Stimulated activated CD4-positive, alpha-beta T cell treated with anti-CD3 and anti-CD28 coated beads, TNF-alpha, amount 100 ng/mL, for 24 hours (primary cell): Measurements from ENCODE around the gene SLC43A2.
A peak's percentile ranks its signal among the peaks of the same experiment; 100 is the strongest.

Experiments
- DNase-seq, 3 experiments: peaks; one replicate each; pipeline ENCODE4 v3.0.0-alpha.2; 2020; ENCODE audit warnings: low read depth in 3 of 3

SLC43A2 gene

DNA sequence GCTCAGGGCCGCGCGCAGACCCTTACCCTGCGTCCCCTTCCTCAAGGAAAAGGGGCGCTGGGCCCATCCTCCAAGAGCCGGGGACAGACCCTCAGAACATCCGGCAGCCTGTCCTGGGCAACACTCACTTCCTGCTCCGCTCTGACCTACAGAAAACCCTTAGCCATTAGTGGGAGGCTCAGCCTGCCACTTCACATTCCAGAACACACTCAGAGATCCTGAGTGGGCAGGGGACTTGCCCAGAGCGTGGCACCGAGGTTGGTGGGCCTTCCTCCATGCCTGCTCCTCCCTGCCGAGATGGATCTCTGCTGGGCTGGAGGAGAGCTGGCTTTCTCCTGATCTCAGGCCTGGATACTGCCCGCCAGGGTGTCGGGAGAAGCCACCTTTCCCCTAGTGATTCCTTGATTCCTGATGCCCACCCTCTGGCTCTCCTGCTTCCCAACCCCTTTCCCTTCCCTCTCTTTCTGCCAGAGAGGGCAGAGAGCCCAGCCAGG is 15.4 kb upstream of the SLC43A2 start:
- no peak for DNase-seq

- no peak for DNase-seq
Observed at GRCh38 chr17:1643293-1643998, 14.8 kb upstream of the SLC43A2 start.

GRCh38 chr17:1641065-1641403 is 12.4 kb upstream of the SLC43A2 start:
- DNase-seq: no peak

GRCh38 chr17:1640329-1641064 is 11.9 kb upstream of the SLC43A2 start:
- DNase-seq: no peak

DNA sequence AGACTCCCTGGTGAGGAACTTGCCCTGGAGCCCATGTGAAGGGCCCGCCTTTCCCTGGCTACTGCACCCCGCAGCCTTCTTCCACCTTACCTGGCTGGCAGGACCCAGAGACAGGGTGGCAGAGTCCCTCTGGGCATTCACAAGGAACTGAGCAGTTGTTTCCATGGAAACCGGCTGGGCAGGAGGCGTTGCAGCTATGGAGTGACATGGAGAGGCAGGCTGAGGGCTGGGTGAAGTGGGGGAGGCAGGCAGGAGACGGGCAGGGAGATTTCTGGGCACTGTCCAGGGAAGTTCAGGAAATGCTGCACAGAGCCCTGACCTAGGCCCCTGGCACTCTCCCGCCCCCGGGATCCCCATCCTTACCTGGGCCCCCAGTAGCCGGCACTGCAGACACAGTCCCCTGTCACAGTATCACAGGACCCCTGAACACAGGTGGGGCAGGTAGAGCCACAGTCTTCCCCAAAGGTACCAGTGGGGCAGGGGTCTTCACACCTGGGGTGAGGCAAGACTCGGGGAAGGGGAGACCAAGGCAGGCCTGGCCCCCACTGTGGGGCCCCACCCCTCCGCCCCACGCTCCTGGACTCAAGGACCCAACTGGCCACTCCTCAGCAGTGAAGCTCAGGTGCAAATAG is 11.0 kb upstream of the SLC43A2 start:
- DNase-seq: no peak

DNA sequence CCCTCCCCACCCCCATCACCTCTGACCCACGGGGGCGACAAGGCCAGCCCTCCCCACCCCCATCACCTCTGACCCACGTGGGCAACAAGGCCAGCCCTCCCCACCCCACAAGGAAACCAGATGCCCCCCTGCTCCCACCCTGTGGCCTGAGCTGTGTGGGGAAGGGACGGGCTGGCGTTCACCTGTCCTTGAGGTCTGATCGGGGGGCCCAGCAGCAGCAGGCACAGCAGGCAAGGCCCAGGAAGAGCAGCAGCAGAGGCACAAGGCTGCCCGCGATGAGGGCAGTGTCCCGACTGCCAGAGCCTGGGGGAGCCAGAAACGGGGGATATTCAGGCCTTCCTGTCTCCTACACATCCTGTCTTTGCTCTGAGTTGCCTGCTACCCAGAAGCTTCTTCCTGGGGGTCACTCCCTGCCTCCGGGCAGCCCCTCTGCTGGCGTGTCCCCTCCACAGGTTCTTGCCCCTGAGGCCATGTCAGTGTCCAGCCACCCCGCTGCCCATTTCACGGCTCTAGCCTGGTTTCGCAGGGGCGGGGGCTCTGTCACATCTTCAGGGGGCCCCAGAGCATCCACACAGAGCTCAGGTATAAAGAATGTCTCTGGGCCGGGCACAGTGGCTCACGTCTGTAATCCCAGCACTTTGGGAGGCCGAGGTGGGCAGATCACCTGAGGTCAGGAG is 10.1 kb upstream of the SLC43A2 start:
- DNase-seq: no peak

DNA sequence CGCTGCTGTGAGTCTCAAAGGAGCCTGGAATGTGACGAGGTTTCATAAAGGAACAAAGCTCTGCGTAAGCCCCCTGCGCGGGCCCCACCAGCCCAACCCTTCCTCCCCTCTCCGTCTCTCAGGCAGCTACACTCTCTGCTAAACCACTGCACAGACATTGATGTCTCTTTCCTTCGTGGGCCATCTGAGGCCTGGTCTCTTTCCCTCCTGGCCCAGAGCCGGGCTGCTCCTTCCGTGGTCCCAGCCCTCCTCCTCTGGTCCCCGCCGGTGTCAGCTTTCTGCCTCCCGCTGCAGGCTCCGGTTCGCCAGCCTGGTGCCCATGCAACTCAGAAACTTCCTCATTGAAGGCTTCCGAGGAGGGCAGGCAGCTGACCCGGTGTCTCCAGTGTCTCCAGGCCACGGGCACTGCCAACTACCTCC is 9.5 kb upstream of the SLC43A2 start:
- no peak for DNase-seq

DNA sequence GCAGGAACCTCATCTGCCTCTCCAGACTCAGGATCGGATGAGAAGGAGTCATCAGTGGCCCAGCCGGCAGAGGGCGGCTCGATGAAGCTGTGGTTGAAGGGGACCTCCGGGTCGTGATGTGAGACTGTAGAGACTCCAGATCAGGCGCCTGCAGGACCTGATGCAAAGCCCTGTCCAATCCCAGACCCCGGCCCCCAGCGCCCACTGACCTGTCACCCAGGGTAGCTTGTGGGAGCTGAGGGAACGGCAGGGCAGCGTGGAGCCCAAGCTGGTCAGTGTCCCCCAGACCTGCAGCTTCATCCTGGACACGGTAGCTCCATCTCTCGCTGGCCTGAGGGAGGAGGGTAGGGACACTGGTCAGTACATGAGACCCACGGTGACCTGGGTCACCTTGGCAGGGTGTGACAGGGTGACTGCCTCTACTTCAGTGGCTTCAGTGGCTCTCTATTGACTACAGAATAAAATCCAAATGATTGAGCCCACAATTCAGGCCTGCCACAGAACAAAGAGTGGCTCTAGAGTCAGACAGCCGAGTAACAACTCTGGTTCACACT is 8.2 kb upstream of the SLC43A2 start:
- DNase-seq: no peak

DNA sequence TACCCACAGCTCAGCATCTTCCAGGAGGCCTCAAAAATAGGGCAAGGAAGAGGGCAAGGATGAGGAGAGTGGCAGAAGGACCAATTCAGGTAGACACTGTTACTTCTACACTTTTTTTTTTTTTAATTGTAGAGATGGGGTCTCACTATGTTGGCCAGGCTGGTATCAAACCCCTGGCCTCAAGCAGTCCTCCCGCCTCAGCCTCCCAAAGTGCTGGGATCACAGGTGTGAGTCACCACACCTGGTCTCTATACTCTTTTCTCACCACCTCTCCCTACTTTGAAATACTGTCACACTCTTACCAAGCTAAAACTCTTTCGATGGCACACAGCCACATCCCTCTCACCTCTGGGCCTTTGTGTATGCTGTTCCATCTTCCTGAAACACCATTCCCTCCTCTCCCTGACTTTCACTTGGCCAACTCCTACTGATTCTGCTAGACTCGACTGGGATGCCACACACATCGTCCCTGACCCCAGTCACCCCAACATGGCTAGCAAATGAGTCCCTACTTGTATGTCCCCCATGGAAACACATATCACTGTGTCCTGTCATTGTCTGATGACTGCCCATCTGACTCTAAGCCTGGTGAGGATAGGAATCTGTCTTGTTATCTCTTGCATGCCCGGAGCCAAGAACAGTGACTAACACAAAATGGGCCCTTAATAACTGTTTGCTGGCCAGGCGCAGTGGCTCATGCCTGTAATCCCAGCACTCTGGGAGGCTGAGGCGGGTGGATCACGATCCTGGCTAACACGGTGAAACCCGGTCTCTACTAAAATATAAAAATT is 7.2 kb upstream of the SLC43A2 start:
- DNase-seq: no peak

DNA sequence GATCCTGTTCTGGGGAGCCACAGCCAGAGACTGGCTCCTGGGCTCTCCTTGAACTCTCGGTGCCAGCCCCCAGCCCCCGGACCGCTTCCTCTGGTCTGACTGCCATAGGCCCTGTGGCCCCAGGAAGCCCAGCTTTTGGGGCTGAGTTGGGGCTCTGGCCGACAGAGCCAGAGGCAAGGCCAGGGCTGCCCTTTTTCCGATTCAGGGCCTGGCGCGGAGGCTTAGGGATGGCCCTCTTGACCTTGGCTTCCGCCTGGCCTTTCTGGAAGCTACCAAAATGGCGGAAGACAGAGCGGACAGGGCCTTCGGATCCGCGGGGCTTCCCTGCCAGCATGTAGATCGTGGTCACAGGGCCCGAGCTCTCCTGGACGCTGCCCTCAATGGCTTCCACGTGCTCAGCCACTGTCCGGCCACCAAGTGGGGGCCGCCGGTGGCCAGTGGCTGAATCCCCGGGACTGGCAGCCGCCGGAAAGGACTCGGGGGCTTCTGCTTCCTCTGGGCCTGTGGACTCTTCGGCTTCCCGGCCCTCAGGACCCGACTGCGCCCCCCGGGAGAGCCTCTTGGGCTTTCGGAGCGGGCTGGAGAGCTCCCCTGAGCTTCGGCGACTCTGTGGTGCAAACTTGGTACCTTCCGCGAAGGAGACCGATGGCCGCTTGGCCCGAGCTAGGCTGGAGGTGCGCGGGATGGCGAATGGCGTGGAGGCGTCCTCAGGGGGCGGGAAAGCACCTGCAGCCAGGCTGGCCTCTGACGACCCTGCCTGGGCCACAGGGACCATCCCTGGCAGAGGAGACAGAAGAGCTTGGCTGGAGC is 6.4 kb upstream of the SLC43A2 start:
- no peak for DNase-seq

GRCh38 chr17:1630662-1631061 is 2.0 kb upstream of the SLC43A2 start:
- DNase-seq: no peak

GRCh38 chr17:1629504-1630310 is 1.1 kb upstream of the SLC43A2 start:
- DNase-seq: peak; percentile 60 to 78 (median 68)

DNA sequence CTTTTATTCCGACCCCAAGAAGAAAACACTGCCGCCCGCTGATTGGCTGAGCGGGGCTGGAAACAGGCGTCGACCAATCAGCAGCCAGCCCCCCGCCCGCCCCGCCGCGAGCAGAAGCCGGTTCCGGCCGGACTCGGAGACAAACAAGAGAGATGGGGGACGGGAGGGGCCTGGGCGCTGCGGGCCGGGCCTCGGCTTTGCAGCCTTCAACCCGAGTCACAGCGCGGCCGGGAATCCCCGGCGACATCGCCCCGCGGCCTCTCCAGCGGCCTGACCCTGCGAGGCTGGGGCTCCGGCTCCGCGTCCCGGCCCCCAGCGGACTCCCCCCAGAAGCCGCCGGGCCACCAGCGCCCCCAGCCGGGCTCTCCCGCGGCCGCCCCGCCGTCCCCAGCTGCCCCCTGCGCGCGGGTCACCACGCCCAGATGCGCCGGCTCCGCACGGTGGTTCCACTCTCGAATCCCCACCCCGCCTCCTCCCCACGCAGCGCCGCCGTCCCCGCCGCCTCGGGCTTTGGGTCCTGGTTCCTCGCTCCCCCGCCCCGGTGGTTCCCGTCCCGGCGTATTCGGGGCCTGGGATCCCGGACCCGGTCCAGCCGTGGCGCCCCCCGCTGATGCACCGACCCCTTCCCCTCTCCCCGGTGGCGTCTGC is 346 bp upstream of the SLC43A2 start:
- peak; percentile 76 to 89 (median 79) for DNase-seq

GRCh38 chr17:1627182-1627981 is 1.3 kb downstream of the SLC43A2 start:
- DNase-seq: no peak

DNA sequence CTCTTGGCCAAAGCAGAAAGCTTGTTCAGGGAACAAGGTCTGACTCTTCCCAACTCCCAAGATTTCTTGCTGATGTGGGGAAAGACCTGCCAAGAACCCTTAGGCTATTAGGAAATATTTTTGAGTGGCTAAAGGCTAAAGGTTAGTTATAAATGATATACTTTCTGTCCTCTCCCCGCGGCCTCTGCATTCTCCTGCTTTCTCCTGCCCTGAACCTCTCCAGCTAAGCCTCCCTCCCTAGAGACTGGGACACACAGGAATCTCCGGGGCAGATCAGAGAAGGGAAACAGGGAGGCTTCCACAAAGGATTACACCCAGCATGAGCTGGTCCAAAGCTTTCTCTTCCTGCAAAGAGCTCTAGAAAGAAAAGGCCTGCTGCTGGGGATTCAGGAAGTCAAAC is 2.3 kb downstream of the SLC43A2 start:
- no peak for DNase-seq

GRCh38 chr17:1625581-1625980 is 3.1 kb downstream of the SLC43A2 start:
- no peak for DNase-seq

DNA sequence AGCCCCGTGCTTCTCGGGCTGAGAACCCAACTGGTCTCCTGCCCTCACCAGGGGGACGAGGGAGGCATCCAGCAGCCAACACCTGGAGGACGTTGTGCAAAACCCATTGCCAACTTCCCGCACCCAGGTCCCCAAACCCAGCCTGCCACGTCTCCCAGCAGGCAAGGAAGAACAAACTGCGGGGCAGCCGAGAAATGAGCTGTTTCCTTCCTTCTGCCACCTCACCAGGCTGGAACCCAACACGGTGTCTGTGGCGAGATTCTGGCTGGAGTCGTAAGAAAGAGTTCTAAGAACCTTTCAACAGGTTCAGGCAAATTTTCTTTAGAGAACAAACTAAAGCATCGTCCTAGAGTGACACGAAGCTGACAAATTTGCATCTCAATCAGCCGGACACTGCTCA is 3.6 kb downstream of the SLC43A2 start:
- no peak for DNase-seq

GRCh38 chr17:1624650-1625049 is 4.0 kb downstream of the SLC43A2 start:
- DNase-seq: no peak
